ENCODE results near the gene OGDH.
A peak's percentile ranks its signal among the peaks of the same experiment; 100 is the strongest.

OGDH gene

DNA sequence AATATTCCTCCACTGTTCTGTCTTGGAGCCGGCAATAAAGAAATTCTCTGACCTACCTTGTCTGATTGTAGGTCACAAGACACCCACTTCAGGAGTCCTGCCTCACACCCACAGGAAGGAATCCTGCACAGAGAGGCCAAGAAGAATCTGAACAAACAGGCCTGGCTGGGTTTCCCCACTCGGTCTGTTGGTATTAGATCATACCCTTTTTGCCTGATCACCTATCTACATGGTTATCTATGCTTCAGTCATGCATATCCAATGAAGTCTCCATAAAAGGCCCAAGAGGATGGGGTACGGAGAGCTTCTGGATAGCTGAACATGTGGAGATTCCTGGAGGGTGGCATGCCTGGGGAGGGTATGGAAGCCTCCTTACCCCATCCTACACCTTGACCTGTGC is 12.3 kb downstream of the OGDH start:
- no peak for DNase-seq

DNA sequence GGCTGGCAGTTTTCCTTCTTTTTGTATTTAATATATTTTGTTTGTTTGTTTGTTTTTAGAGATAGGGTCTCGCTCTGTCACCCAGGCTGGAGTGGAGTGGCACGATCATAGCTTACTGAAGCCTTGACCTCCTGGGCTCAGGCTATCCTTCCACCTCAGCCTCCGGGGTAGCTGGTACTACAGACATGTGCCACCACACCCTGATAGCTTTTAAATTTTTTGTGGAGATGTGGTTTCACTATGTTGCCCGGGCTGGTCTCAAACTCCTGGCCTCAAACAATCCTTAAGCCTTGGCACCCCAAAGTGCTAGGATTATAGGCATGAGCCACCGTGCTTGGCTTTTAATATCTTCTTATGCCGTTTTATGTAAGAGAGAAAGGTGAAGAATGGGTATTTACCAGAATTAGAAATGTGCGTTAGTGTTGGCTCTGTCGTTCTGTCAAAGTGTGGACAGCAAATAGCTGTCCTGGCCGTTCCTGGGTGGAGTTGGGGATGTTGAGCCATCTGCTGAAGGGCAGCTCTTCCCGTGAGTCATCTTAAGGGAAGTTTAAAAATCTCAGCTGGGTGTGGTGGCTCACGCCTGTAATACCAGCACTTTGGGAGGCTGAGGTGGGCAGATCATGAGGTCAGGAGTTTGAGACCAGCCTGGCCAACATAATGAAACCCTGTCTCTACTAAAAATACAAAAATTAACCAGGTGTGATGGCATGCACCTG is 14.8 kb downstream of the OGDH start:
- peak in 1 of 2 experiments; percentile 49 for DNase-seq

DNA sequence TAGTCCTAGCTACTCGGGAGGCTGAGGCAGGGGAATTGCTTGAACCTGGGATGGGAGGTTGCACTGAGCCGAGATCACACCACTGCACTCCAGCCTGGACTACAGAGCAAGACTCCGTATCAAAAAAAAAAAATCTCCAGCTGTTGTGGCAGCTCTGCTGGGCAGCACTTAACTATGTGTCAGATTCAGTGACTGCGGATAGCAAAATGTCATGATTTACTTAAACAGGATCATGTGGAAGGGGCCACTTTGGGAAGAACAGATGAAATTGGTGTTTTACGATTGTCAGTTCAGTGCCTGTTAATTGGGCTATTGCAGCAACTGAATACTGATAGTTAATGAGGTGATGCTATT is 15.3 kb downstream of the OGDH start:
- no peak for DNase-seq

DNA sequence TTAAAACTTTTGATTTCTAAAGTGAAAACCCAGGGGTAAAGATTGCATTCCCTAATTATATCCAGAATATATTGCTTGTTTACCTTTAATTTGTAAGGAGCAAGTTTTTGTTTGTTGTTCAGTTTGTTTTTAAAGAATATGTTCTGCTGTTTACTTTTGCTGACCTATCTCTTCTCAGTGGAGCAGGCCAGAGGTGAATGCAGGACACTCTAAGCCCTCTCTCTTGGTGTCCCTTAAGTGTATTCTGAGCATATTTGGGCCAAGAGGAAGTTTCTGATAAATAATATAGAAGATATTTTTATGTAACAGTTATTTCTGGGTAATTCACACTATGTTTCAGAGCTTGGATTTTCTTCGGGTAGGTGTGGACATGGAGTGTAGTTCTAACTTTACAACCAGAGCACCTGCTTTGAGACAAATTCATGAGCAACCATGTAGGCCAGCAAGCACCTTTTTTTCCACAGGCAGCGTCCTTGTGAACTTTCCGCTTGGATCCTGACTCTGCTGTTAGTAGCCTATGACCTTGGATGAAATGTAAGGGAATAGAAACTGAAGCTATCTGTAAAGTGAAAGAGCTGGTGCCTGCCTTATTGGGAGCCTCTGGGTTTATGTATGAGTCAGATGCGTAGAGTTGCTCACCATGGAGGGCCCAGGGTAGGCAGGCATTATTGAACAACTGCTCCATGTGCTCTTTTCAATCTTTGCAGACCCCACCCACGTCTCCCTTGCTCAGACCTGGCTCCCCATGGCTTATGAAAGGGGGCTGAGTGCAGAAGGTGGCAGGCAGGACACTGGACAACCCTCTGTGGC is 16.1 kb downstream of the OGDH start:
- no peak for DNase-seq

DNA sequence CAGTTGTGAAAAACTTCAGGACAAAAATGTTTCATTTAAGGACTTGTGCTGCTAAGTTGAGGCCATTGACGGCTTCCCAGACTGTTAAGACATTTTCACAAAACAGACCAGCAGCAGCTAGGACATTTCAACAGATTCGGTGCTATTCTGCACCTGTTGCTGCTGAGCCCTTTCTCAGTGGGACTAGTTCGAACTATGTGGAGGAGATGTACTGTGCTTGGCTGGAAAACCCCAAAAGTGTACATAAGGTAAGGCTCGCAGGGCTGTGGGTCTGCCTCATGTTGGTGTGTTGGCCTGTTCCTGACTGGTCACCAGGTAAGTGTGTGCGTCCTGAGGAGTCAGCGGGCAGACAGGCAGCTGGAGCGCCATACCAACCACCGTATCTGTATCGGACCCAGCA is 17.9 kb downstream of the OGDH start:
- DNase-seq: no peak

DNA sequence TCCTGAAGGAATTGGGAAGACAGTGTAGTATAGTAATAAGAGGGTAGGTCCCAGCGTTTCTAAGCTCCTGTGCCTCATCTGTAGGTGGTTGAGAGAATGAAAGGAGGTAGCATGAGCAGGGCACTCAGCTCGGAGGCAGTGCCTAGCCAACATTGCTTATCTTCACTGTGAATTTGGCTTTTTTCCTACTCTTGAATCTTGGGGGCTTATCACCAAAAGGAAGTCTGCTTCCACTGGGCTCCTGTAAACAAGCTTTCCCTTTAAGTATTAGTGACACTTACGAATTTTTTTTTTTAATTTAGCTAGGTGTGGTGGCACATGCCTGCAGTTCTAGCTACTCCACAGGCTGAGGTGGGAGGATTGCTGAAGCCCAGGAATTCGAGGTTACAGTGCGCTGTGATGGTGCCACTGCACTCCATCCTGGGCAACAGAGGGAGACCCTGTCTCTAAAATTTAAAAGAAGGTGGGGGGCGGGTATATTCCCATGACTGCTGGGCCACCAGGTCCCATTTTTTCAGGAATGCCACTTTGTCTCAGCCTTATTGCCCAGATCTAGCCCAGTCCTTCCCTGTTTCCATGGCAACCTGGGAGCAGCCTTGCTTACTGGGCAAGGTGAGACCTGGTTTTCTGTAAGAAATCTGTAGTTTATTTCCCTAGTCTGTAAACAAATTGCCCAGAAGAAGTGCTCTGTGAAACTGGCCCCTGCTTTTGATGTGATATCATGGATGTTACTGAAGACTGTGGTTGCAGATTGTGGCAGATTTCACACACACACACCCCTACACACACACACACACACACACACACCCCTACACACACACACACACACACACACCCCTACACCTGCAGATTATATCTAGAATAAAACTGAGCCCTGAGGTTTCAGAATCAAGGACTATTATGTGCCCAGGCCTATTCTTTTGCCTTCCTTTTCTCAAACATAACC is 19.4 kb downstream of the OGDH start:
- no peak for DNase-seq

DNA sequence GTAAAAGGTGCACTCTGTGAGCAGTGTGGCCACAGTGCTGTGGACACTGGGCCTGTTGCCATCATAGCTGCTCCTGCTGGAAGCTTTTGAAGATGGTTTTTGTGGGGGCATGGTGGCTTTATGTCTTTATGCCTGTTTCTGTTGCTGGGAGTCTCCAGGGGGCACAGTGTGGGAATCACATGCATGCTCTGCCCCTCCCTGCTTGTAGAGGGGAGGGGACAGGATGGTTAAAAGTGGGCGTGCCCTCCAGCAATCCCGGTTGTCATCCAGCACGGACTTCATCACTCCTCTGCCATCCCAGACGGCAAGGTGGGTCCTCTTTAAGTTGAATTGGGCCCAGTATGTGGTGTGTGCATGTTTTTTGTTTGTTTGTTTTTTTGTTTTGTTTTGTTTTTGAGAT is 20.2 kb downstream of the OGDH start:
- no peak for DNase-seq

DNA sequence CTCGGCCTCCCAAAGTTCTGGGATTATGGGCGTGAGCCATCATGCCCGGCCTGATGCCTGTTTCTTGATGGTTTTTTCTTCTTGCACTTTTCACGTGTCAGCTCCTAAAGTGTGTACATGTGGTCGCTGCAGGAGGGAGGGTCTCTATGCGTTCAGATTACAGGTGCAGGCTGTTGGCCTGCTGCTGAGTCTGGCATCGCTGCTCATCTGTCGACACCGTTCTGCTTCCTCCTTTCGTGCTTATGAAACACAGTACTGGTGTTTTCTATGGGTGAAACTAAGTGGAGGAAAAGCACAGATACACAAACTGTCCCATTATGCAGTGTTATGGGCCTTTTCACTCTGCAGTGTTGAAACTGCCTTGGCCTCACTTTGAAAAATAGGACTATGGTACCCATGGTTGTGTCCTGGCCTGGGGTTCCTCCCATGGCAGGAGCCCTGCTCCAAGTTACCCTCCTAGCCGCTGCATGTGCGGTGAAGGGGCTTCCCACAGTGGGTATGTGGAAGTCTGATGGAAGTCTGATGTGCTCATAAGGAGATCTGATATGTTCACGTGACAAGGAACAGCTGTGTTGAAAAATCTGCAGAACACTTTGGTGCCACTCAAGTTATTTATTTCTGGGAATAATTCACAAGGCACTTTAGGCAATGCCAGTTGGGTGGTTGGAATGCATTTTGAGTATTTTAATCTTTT is 23.5 kb downstream of the OGDH start:
- no peak for DNase-seq

DNA sequence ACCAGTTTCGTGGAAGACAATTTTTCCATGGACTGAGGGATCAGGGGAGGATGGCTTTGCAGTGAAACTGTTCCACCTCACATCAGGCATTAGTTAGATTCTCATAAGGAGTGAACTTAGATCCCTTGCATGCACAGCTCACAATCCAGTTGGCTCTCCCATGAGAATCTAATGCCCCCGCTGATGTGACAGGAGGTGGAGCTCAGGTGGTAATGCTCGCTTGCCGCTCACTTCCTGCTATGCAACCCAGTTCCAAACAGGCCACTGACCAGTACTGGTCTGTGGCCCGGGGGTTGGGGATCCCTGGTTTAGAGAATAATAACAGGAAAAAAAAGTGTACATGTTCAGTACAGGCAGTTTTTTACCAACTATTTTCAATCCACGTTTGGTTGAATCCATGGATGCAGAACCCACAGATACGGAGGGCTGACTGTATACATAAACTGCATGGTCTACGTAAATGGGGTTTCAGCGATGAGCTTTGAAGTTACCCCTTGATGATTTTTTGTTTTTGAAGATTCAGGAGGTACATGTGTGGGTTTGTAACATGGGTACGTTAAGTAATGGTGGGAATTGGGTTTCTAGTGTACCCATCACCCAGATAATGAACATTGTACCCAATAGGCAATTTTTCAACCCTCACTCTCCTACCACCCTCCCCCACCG is 24.5 kb downstream of the OGDH start:
- no peak for DNase-seq

DNA sequence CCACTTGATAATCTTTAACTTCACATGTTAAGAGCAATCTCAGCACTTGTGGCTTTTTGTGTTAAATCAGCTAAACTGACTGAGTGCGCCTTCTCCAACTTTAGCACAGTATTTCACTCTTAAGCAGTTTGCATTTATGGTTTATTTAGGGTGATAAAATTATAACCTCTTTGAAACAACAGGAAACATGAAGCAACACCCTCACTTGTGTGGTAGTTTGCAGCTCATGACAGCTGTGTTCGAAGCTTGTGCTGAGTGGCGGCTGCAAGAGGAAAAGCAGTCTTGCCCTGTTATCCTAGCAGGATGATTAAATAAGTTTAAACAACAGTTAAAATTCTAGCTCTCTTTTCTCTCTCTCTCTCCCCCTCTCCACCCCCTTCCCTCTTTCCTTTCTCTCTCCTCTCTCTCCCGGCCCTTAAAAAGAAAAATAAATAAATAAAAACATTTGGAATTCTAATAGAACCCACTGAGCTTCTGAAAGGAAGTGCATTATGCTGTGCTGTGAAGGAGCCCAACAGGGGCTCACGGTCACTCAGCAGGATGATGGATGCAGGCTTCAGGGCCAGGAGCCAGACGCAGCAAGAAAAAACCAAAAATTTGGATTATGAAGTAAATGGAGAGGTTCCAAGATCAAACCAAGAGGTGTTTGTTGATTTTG is 25.2 kb downstream of the OGDH start:
- DNase-seq: no peak

DNA sequence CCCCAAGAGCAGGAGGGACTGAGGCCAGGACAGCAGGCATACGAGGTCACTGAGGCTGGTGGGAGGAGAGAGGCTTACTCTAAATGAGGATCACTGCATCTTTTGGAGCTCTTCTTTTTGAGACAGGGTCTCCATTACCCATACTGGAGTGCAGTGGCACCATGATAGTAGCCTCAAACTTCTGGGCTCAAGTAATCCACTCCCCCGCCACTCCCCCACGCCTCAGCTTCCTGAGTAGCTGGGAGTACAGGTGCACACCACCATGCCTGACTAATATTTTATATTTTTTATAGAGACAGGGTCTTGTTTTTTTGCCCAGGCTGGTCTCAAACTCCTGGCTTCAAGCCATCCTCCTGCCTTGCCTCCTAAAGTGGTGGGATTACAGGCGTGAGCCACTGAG is 25.8 kb downstream of the OGDH start:
- DNase-seq: no peak

DNA sequence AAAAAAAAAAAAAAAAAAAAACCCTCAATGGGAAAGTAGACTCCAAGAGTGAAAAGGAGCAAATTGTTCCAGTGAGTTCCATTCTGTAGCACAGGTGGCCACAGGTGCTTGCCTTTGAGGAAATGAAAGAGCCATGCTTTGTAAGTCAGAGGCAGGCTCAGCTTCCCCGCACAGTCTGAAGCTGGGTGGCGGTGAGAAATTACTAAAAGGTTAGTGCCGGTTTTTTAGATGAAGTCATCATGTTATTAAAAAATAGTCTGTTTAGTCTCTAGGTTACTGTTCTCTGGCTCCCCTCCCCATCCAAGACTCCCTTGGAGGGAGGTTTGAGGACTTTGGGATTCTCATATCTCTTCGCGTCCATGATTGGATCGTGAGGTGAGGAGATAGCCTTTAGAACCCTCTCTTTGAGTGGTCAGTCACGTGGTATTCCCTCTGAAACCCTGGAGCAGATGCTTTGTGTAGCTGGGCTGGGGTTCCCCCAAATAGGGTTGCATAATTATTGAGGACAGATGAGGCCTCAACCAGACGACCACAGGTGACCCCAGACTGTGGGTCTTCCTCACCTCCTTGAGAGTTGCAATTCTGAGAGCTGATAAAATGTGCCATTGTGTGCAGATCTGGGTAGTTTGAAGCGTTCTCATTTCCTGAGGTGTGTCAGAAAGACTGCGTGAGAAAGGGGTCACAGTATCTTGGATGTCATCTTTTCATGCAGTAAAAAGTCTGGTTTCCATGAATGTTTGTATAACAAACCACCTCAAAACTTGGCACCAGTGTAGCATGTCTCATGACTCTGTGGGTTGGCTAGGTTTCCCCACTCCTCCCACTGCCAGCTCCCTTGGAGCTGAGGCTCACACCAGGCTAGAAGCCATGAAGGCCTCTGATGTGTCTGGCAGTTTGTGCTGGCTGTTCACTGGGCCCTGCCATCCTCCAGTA is 27.1 kb downstream of the OGDH start:
- no peak for DNase-seq

DNA sequence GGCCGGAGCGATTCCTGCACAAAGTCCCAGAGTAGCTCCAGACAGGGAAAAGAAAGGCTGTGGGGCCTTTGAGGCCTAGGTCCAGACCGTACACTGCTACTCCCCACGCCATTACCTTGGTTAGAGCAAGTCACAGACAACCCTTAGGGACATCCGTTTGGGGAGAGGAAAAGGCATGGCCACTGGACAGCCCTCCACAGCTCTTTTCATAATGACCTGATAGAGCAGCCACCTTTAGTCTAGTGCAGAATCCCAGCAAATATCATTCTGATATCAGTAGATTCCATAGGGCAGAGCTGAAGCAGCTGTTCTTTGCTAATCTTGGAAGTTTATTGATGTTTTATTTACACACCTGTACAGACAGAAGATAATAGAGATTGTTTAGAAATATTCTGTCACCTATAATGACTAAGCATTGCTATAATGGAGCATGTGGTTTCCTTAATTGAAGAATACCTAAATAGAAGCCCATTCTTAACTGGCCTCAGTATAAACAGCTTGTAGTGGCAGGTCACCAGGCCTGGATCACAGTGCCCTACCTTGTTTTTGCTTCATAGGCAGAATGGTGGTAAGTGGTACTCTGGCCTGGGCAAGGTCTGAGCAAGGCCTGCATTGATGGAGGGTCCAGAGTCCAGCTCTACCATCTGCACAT is 27.9 kb downstream of the OGDH start:
- no peak for DNase-seq

DNA sequence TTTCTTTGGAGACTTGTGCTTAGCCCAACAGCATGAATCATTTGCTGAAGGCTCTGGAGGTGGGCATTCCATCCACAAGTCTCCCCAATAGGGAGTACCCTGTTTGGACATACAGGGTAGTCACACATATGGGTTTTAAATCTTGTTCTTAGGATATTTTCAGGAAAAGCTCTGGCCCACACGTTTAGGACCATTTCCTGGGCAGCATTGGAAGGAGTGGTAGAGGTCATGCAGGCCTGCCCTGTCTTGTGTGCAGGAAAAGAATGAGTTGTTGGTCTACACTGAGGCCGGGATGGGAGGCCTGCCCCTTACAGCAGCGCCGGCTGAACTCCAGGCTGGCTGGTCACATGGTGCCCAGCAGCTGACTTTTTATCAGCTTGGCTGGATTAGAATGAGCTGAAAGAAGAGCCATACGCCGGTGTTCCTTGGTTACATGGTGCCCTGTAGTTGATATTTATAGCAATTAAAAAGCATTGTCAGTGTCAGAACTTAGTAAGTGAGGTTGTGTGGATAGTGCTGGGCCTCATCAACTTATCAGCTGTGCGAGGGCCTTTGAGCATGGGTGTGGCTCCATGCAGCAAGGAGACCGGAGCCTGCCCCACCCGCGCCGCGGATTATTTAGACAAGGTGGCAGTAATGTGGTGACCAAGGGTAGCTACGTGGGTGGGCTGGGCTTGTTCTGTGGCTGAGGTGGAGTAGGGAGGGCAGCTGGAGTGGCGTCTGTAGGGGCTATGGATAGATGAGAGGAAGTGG is 28.6 kb downstream of the OGDH start:
- DNase-seq: no peak

DNA sequence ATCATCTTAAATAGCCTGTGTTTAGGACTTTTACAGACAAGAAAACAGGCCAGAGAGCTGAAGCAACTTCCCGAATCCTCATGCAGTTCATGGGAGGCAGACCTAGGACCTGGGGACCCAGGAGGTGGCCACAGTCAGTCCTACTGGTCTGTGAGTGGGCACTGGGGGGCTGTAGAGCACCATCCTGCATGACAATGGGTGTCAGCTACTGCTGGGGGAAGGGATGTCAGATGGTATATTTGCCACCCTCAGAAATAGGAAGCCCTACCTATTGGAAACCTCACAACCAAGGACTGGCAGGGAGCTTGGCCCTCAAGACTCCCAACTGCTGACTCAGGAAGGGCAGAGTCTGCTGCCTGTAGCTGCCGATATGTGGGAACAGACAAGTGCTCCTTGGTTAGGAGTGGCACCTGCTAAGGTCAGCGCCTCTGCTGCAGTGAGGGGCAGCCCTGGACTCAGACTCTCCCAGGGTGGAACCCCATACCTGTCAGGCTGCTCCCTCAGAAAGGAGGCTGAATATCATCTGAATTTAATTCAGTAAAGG is 29.7 kb downstream of the OGDH start:
- DNase-seq: no peak

DNA sequence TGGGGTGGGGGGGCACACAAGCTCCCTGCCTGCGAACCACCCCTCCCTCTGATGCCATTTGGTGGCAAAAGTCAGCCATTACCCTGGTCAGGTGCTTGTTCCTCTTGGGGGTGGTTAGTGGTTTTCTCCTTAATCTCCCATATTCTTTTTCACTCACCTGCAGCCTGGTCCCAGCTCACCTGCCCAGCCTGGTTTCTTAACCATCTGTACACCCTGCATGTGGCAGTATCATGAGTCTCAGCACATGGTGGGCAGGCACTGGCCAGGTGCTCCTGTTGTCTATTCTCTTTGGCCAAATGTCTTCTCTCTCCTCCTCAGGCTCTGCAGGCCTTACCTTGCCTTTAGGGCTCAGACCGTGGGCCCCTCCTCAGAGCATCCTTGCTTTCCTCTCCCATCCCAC is 30.5 kb downstream of the OGDH start:
- DNase-seq: no peak

DNA sequence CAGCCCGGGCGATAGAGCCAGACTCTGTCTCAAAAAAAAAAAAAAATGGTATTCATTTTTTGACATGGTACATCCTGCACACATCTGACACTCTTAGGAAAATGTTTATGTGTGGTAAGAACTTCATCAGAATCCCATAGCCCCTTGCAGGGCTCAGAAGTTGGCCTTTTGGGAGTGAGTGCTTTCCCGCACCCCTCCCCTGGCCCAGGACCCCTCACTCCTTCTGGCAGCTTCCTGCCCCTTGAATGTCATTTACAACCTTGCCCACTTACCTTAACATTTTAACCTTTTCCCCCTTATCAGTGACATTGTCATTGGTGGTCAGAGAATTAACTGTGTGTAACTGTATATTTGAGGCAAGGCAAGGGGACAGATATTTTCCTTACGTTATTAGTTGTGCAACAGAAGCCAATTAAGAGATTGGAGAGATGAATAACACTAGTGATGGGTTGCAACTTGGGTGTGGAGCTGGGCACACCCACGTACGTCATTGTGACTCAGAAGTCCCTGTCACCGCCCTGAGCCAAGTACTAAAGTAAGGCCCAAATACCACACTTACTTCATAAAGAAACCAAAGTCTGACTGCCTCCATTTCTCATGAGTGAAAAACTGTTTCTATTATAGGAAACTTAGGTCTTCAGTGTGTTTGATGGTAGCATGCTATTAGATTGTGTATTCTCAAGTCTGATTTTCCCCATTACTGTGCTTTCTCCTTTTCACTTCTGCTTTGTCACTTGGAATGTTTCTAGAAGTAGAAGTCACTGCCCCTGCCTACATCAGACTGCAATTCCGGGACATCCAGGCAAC is 31.6 kb downstream of the OGDH start:
- DNase-seq: peak; percentile 67 to 83

Data from SW 1271 (cell line).